GM18867 (cell line): Measurements from ENCODE around the gene SLC16A1.
"Not testable (repeated sequence)": the region's sequence is repeated elsewhere in the genome, so short reads cannot be mapped to it uniquely, and the experiment has no call there.

ENCODE experiments used
- ATAC-seq: cut with Tn5 transposase; IDR thresholded peaks from one replicate; pipeline ENCODE4 v1.9.1; 2021; ENCODE audit warnings: mild to moderate bottlenecking, moderate library complexity; ENCODE audit not compliant: unreplicated experiment

The SLC16A1 gene

GRCh38 chr1:112973788-112974187, 17.8 kb upstream of the SLC16A1 start:
- no peak for ATAC-seq

GRCh38 chr1:112971006-112971405, 15.0 kb upstream of the SLC16A1 start:
- ATAC-seq: no peak

DNA sequence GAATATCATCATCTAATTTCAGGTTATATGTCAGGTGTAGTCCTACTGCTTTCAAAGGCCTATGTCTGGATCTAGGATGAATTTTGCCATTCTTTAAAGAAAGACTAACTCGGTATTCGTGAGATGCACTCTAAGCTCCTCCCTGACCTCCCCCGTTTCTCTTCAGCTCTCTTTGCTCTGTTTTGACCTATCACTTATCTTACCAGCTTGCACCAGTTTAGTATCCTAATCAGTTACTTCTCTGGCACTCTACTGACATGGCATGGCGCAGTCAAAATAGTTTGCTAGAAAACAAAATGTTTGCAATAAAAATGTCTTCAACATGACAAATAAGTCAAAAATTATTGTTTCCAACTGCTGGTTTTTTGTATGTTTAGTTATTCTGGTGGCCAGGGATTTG, 8.4 kb upstream of the SLC16A1 start:
- no peak for ATAC-seq

- no peak for ATAC-seq
Measured at GRCh38 chr1:112961072-112961471, 5.1 kb upstream of the SLC16A1 start.

DNA sequence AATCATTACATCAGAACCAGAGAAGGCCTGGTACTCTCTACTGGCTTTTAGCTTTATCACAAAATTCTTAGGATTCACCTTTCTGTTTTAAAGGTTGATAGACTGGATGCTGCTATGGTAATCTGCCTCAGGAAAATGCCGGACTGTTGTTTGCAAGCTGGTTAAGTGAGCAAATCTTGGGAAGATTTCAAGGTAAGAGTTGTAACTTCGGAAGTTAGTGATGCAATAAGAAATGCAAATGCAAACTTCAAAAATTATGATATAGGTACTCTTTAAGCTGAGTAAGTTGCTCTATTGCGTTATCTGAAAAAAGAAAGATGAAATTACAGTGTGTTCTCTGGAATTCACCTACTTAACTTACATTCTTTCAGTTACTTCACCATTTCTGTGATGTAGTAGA, 4.4 kb upstream of the SLC16A1 start:
- ATAC-seq: no peak

- ATAC-seq: not testable (repeated sequence)
Measured at GRCh38 chr1:112958236-112958635, 2.2 kb upstream of the SLC16A1 start.

DNA sequence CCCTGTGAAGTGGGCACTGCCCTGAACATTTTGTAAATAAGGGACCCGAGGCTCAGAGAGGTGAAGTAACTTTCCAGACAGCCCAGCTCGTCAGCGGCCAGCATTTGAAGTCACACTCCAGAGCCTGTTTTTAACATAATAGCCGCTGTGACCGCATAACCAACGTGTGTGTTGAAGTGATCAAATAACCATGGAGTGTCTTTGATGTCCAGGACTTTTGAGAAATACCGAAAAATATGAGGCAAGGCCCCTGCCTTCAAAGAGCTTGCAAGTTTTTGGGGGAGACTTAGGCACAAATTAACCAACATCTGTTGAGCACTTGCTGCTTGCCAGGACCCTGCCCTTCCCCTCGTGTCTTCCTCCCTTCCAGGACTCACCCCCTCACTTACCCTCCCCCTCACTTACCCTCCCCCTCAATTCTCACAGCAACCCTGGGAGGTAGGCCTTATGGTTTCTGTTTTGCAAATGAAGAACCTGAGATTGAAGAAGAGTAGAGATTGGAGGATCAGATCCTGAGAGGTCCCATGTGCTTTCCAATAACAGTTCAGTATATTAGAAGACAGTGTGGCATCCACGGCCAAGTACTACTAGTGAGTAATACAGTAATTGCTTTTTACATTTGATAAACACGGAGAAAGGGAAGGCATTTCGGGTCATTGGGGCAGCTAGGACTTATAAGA, 1.3 kb upstream of the SLC16A1 start:
- peak; percentile 48 for ATAC-seq

- ATAC-seq: peak; percentile 9
Measured at GRCh38 chr1:112956544-112957132, 642 bp upstream of the SLC16A1 start.

GRCh38 chr1:112954945-112955772, 837 bp downstream of the SLC16A1 start:
- ATAC-seq: peak; percentile 17

- ATAC-seq: no peak
Measured at GRCh38 chr1:112954017-112954650, 1.9 kb downstream of the SLC16A1 start.

DNA sequence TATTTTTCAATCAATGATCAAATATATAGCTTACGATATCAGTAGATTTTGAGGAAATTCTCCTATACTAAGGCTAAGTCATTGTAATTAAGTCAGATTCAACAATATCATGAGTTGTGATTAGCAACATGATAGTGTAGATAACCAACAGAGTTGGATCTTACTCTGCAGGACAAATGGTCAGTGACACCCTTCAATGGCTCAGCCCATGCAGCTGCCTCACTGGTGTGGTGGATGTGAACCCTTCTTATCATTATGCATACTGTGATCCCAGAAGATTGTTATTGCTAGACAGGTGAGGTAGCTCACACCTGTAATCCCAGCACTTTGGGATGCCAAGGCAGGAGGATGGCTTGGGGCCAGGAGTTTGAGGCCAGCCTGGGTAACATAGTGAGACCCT, 5.6 kb downstream of the SLC16A1 start:
- no peak for ATAC-seq

GRCh38 chr1:112946683-112947082, 9.3 kb downstream of the SLC16A1 start:
- ATAC-seq: no peak

GRCh38 chr1:112939810-112940209, 16.2 kb downstream of the SLC16A1 start:
- no peak for ATAC-seq

- ATAC-seq: no peak
Measured at GRCh38 chr1:112938210-112938609, 17.8 kb downstream of the SLC16A1 start.

DNA sequence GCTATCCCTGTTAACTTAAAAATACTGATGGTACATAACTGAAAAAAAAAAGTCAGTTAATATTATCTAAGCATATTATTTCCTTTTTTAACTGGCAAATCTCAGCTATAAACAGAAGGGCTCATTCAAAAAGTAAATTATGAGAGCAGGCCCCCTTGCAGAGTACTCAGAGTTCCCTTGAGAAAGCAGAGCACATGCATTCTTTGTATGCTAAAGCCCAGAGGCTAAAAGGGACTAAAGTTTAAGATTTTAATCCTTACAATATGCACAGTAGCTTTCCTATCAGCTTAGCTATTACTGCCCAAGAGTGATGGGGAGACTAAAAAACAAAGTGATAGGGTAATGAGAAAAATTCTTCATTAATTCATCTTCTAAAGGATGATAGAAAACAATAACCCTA, 18.5 kb downstream of the SLC16A1 start:
- ATAC-seq: no peak

DNA sequence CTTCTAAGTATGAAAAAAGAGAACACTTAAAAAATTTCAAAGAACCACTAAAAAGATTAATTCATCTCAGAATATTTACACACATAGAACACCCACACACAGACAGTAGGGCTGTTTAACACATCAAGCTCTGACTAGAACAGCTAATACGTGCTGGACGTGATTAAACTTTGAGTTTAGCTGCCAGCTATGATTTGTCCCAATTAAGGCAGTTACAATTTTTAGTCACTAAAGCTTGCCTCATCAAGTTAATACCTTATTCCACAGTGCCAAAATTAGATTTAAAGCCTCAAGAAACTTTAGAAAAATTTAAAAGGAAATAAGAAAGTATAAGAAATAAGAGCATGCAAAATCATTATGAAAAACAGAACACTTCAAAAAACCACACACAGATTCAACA, 18.9 kb downstream of the SLC16A1 start:
- ATAC-seq: no peak

GRCh38 chr1:112935461-112936111, 20.4 kb downstream of the SLC16A1 start:
- no peak for ATAC-seq

DNA sequence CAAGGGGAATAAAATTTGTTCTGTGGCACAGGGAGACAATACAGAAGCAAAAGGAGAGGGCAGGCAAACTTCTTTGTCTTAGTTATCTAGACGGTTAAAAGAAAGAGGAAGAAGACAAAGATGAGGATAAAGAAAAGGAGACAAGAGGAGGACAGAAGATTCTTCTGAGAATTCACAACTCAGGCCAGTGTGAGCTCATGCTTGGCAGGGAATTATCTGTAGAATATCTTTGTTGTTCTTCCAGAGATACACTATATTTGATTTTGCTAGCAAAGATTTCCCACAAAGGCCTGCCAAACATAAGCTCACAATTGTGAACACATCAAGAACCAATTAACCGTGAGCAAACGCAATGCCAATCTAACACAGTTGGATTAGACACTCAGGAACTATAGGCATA, 21.4 kb downstream of the SLC16A1 start:
- no peak for ATAC-seq

- no peak for ATAC-seq
Measured at GRCh38 chr1:112933820-112934571, 22.0 kb downstream of the SLC16A1 start.

- no peak for ATAC-seq
Measured at GRCh38 chr1:112929979-112930378, 26.0 kb downstream of the SLC16A1 start.
